ENCODE measurements around the gene COX6B1.

The COX6B1 gene

DNA sequence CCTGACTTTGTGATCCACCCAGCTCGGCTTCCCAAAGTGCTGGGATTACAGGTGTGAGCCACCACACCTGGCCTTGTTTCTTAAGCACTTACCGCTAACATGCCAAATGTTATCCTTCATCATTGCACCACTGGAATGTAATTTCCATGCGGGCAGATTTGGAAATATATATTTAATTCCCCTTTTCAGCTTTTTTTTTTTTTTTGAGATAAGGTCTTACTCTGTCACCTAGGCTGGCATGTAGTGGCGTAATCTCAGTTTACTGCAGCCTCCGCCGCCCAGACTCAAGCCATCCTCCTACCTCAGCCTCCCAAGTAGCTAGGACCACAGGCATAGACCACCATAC is 13.8 kb downstream of the COX6B1 start:
- H3K36me3 ChIP-seq (ENCODE audit: control insufficient read depth in 4 of 4, insufficient read depth in 4 of 4, low read length in 3 of 4) = peaks cover 10 to 70% (median 20%) of the 10 kb centered on the region in 4 experiments
- H3K4me1 ChIP-seq (ENCODE audit: control extremely low read depth in 1 of 4, control insufficient read depth in 4 of 4, insufficient read depth in 4 of 4, low read length in 3 of 4) = no peaks in the 10 kb centered on the region
- H3K27me3 ChIP-seq (replicated peaks in 2 of 5; ENCODE audit: control insufficient read depth in 4 of 5, insufficient read depth in 5 of 5, low read length in 4 of 5) = no peaks in the 10 kb centered on the region
- DNase-seq = no peak
- WGBS (ENCODE audit: insufficient coverage) = 100% methylated on average over 4 of the region's 6 CpGs
- no peak overlapping the region for H3K4me3 ChIP-seq (ENCODE audit: control insufficient read depth in 1 of 7, extremely low read depth in 1 of 7, insufficient read depth in 4 of 7, low read depth in 2 of 7, low read length in 6 of 7)
- no peaks in the 10 kb centered on the region for H3K9me3 ChIP-seq (ENCODE audit: control extremely low read depth in 1 of 5, control insufficient read depth in 4 of 5, insufficient read depth in 2 of 5, low read depth in 1 of 5, low read length in 4 of 5)
- no peak overlapping the region for H3K27ac ChIP-seq (ENCODE audit: insufficient read depth in 1 of 2, low read depth in 1 of 2, low read length in 2 of 2, poor library complexity in 1 of 2, severe bottlenecking in 2 of 2)
- POLR2A ChIA-PET = interaction anchor here (0.7 kb wide), 1 partner anchor 49 kb away, joined by 4 read pairs; no protein-coding TSS in a partner anchor
- CTCF ChIA-PET = interaction anchor here (0.8 to 1.1 kb wide), 3 partner anchors 18 to 68 kb away, joined by 3 read pairs; no protein-coding TSS in a partner anchor

DNA sequence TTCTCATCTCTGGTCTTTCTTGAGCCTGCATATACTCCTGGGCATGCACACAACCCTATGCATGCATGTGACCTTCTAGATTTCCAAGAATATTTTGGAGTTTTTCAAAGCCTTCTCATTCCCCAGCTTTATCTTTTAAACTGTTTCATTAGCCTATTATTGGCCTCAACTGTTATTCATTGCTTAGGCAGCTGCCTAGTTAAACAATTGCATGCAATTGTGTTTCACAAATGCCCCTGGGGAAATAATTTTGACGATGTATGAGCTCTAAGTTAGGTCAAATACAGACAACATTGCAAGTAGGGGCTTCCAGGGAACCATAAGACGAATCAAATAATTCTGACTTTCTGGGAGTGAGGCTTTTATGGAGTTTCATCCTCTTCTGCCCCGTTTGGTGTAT is 15.9 kb downstream of the COX6B1 start:
- no peaks in the 10 kb centered on the region for H3K4me1 ChIP-seq (ENCODE audit: control extremely low read depth in 1 of 4, control insufficient read depth in 4 of 4, insufficient read depth in 4 of 4, low read length in 3 of 4)
- no peak overlapping the region for H3K4me3 ChIP-seq (ENCODE audit: control insufficient read depth in 1 of 7, extremely low read depth in 1 of 7, insufficient read depth in 4 of 7, low read depth in 2 of 7, low read length in 6 of 7)
- H3K27ac ChIP-seq (ENCODE audit: insufficient read depth in 1 of 2, low read depth in 1 of 2, low read length in 2 of 2, poor library complexity in 1 of 2, severe bottlenecking in 2 of 2) = no peak overlapping the region
- H3K36me3 ChIP-seq (ENCODE audit: control insufficient read depth in 4 of 4, insufficient read depth in 4 of 4, low read length in 3 of 4) = peaks cover 0 to 52% (median 9%) of the 10 kb centered on the region in 4 experiments
- no peaks in the 10 kb centered on the region for H3K27me3 ChIP-seq (replicated peaks in 2 of 5; ENCODE audit: control insufficient read depth in 4 of 5, insufficient read depth in 5 of 5, low read length in 4 of 5)
- no peak for DNase-seq
- no peaks in the 10 kb centered on the region for H3K9me3 ChIP-seq (ENCODE audit: control extremely low read depth in 1 of 5, control insufficient read depth in 4 of 5, insufficient read depth in 2 of 5, low read depth in 1 of 5, low read length in 4 of 5)
- WGBS (ENCODE audit: insufficient coverage) = 83% methylated on average over 3 of the region's 3 CpGs
- ChIA-PET CTCF (interaction anchor here (1.1 kb wide), 1 partner anchor 9 kb away, joined by 3 read pairs; no protein-coding TSS in a partner anchor), POLR2A (no interaction called here)

DNA sequence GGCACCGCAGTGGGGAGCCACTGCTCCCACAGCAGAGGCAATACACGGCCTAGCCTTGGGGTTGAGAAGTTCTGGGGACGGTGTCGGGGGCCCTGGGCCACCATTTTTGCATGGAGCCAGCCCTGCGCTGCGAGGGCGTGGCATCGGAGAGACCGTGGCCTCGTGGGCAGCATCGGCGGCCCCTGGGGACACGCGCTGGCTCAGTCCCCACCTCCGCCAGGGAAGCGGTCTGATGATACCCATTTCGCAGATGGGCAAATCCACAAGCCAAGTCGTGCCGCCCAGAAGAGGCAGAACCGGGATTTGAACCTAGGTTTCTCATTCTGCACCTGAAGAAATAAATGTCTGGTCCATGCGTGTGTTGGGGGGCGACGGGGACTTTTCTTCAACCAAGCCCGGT is 17.0 kb downstream of the COX6B1 start:
- peaks cover 0 to 4% (median 0%) of the 10 kb centered on the region in 5 experiments for H3K27me3 ChIP-seq (replicated peaks in 2 of 5; ENCODE audit: control insufficient read depth in 4 of 5, insufficient read depth in 5 of 5, low read length in 4 of 5)
- no peaks in the 10 kb centered on the region for H3K4me1 ChIP-seq (ENCODE audit: control extremely low read depth in 1 of 4, control insufficient read depth in 4 of 4, insufficient read depth in 4 of 4, low read length in 3 of 4)
- no peak overlapping the region for H3K4me3 ChIP-seq (ENCODE audit: control insufficient read depth in 1 of 7, extremely low read depth in 1 of 7, insufficient read depth in 4 of 7, low read depth in 2 of 7, low read length in 6 of 7)
- no peaks in the 10 kb centered on the region for H3K9me3 ChIP-seq (ENCODE audit: control extremely low read depth in 1 of 5, control insufficient read depth in 4 of 5, insufficient read depth in 2 of 5, low read depth in 1 of 5, low read length in 4 of 5)
- no peak for DNase-seq
- WGBS (ENCODE audit: insufficient coverage) = 96% methylated on average over 24 of the region's 24 CpGs
- POLR2A ChIA-PET = no interaction called here
- H3K36me3 ChIP-seq (ENCODE audit: control insufficient read depth in 4 of 4, insufficient read depth in 4 of 4, low read length in 3 of 4) = peaks cover 0 to 42% (median 4%) of the 10 kb centered on the region in 4 experiments
- CTCF ChIA-PET = no interaction called here
- no peak overlapping the region for H3K27ac ChIP-seq (ENCODE audit: insufficient read depth in 1 of 2, low read depth in 1 of 2, low read length in 2 of 2, poor library complexity in 1 of 2, severe bottlenecking in 2 of 2)

DNA sequence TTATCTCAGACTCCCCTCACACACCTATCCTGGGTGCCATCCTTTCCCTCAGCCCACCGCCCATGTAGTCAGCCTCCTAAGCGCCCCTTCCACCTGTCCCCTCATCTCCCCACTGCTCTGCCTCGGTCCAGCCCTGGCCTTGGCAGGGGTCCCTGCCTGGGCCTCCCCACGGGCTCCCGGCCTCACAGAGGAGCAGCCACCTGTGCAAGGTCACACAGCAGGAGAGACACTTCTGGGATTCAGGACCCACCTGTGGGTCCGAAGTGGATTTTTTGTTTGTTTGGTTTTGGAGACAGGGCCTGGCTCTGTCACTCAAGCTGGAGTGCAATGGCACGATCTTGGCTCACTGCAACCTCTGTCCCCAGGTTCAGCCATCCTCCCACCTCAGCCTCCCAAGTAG is 17.5 kb downstream of the COX6B1 start:
- ChIA-PET CTCF (no interaction called here), POLR2A (no interaction called here)
- 96% methylated on average over 4 of the region's 7 CpGs for WGBS (ENCODE audit: insufficient coverage)

DNA sequence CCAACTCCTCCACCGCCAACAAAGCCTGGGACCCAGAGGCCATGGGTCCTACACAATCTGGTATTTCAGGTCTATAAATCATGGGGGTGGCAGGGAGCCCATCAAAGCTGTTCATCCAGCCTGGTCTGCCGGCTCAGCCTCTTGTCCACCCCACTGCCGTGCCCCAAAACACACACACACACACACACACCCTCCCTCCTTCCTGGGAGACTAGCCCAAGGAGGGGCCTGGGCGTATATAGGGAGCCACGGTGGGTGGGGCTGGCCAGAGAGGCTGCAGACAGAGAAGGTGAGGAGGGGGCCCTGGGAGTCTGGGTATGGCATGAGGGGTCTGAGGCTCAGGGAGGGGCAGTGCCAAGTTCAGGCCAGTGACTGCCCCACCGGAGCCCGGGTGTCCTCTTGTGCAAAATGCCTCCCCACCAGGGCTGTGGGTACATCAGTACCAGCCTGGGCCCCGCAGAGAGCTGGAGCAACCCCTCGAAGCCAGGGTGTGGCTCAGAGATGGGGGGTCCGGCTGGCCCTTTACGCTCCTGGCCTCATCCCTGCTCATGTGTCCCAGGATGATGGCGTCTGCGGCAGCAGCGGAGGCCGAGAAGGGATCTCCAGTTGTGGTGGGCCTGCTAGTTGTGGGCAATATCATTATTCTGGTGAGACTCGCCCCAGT is 18.3 kb downstream of the COX6B1 start, which contains the start of gene UPK1A:
UPK1A (plus strand) TSS at position 267 of the 663 bp plus-strand sequence; CDS start at position 563, 296 bp downstream.
- no peak for DNase-seq
- H3K4me3 ChIP-seq (ENCODE audit: control insufficient read depth in 1 of 7, extremely low read depth in 1 of 7, insufficient read depth in 4 of 7, low read depth in 2 of 7, low read length in 6 of 7) = no peak within 1 kb of the TSS
- CTCF ChIA-PET = no interaction called here
- no peaks in the 10 kb centered on the region for H3K9me3 ChIP-seq (ENCODE audit: control extremely low read depth in 1 of 5, control insufficient read depth in 4 of 5, insufficient read depth in 2 of 5, low read depth in 1 of 5, low read length in 4 of 5)
- no peaks in the 10 kb centered on the region for H3K4me1 ChIP-seq (ENCODE audit: control extremely low read depth in 1 of 4, control insufficient read depth in 4 of 4, insufficient read depth in 4 of 4, low read length in 3 of 4)
- H3K27me3 ChIP-seq (replicated peaks in 2 of 5; ENCODE audit: control insufficient read depth in 4 of 5, insufficient read depth in 5 of 5, low read length in 4 of 5) = peaks cover 0 to 7% (median 0%) of the 10 kb centered on the region in 5 experiments
- H3K27ac ChIP-seq (ENCODE audit: insufficient read depth in 1 of 2, low read depth in 1 of 2, low read length in 2 of 2, poor library complexity in 1 of 2, severe bottlenecking in 2 of 2) = no peak within 1 kb of the TSS
- POLR2A ChIA-PET = no interaction called here
- WGBS (ENCODE audit: insufficient coverage) = 93% methylated on average over 9 of the region's 16 CpGs
- H3K36me3 ChIP-seq (ENCODE audit: control insufficient read depth in 4 of 4, insufficient read depth in 4 of 4, low read length in 3 of 4) = peaks cover 0 to 33% (median 2%) of the 10 kb centered on the region in 4 experiments

More for the DNA sequence above, 17.5 kb downstream of the COX6B1 start:
- no peak overlapping the region for H3K4me3 ChIP-seq (ENCODE audit: control insufficient read depth in 1 of 7, extremely low read depth in 1 of 7, insufficient read depth in 4 of 7, low read depth in 2 of 7, low read length in 6 of 7)
- H3K4me1 ChIP-seq (ENCODE audit: control extremely low read depth in 1 of 4, control insufficient read depth in 4 of 4, insufficient read depth in 4 of 4, low read length in 3 of 4) = no peaks in the 10 kb centered on the region
- no peak for DNase-seq
- no peaks in the 10 kb centered on the region for H3K9me3 ChIP-seq (ENCODE audit: control extremely low read depth in 1 of 5, control insufficient read depth in 4 of 5, insufficient read depth in 2 of 5, low read depth in 1 of 5, low read length in 4 of 5)
- H3K27me3 ChIP-seq (replicated peaks in 2 of 5; ENCODE audit: control insufficient read depth in 4 of 5, insufficient read depth in 5 of 5, low read length in 4 of 5) = peaks cover 0 to 4% (median 0%) of the 10 kb centered on the region in 5 experiments
- peaks cover 0 to 40% (median 4%) of the 10 kb centered on the region in 4 experiments for H3K36me3 ChIP-seq (ENCODE audit: control insufficient read depth in 4 of 4, insufficient read depth in 4 of 4, low read length in 3 of 4)
- no peak overlapping the region for H3K27ac ChIP-seq (ENCODE audit: insufficient read depth in 1 of 2, low read depth in 1 of 2, low read length in 2 of 2, poor library complexity in 1 of 2, severe bottlenecking in 2 of 2)

DNA sequence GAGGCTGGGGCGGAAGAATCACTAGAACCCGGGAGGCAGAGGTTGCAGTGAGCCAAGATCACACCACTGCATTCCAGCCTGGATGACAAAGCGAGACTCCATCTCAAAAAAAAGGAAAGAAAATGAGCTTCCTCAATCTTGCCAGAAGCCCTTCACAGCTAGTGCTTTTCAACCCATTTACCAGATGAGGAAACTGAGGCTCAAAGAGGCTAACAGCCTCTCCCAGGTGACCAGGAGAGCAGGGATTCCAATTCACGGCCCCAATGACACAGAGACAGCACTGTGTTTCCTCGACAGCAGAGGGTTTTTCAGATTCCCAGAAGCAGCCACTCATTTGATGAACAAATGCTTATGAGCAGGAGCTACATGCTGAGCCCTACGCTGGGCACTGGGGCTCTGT is 21.4 kb downstream of the COX6B1 start:
- Histone ChIP-seq H3K36me3 (ENCODE audit: control insufficient read depth in 4 of 4, insufficient read depth in 4 of 4, low read length in 3 of 4) (peaks cover 0 to 8% (median 1%) of the 10 kb centered on the region in 4 experiments), H3K27me3 (replicated peaks in 2 of 5; ENCODE audit: control insufficient read depth in 4 of 5, insufficient read depth in 5 of 5, low read length in 4 of 5) (peaks cover 4 to 36% (median 10%) of the 10 kb centered on the region in 5 experiments), H3K4me3 (ENCODE audit: control insufficient read depth in 1 of 7, extremely low read depth in 1 of 7, insufficient read depth in 4 of 7, low read depth in 2 of 7, low read length in 6 of 7) (no peak overlapping the region), H3K27ac (ENCODE audit: insufficient read depth in 1 of 2, low read depth in 1 of 2, low read length in 2 of 2, poor library complexity in 1 of 2, severe bottlenecking in 2 of 2) (no peak overlapping the region), H3K9me3 (ENCODE audit: control extremely low read depth in 1 of 5, control insufficient read depth in 4 of 5, insufficient read depth in 2 of 5, low read depth in 1 of 5, low read length in 4 of 5) (no peaks in the 10 kb centered on the region), H3K4me1 (ENCODE audit: control extremely low read depth in 1 of 4, control insufficient read depth in 4 of 4, insufficient read depth in 4 of 4, low read length in 3 of 4) (peaks cover 0 to 4% (median 3%) of the 10 kb centered on the region in 4 experiments)
- ChIA-PET CTCF (interaction anchor here (1.4 kb wide), 1 partner anchor 23 kb away, joined by 4 read pairs; no protein-coding TSS in a partner anchor), POLR2A (interaction anchor here (0.9 kb wide), 1 partner anchor 21 kb away, joined by 3 read pairs; the partner anchor contains the start of gene COX6B1)
- WGBS (ENCODE audit: insufficient coverage) = 84% methylated on average over 6 of the region's 6 CpGs
- no peak for DNase-seq

DNA sequence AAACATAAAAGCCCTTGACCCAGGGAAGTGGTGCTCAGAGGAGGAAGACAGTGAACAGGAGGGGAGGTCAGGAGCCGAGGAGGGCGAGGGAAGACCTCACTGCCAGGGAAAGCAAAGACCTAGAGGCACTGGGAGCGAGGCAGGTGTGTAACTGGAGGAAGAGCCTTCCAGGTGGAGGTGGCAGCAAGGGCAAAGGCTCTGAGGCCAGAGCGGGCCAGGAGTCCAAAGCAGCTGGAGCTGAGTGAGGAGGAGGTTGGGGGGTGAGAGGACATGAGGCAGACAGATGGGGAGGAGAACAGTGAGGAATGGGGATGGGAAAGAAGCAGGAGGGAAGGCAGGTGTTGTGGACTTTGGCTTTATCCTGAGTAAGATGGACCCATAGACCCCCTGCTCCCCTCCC is 21.9 kb downstream of the COX6B1 start:
- Histone ChIP-seq H3K9me3 (ENCODE audit: control extremely low read depth in 1 of 5, control insufficient read depth in 4 of 5, insufficient read depth in 2 of 5, low read depth in 1 of 5, low read length in 4 of 5) (no peaks in the 10 kb centered on the region), H3K27ac (ENCODE audit: insufficient read depth in 1 of 2, low read depth in 1 of 2, low read length in 2 of 2, poor library complexity in 1 of 2, severe bottlenecking in 2 of 2) (no peak overlapping the region), H3K36me3 (ENCODE audit: control insufficient read depth in 4 of 4, insufficient read depth in 4 of 4, low read length in 3 of 4) (peaks cover 0 to 7% (median under 1%) of the 10 kb centered on the region in 4 experiments), H3K4me3 (ENCODE audit: control insufficient read depth in 1 of 7, extremely low read depth in 1 of 7, insufficient read depth in 4 of 7, low read depth in 2 of 7, low read length in 6 of 7) (no peak overlapping the region), H3K4me1 (ENCODE audit: control extremely low read depth in 1 of 4, control insufficient read depth in 4 of 4, insufficient read depth in 4 of 4, low read length in 3 of 4) (peaks cover 0 to 4% (median 3%) of the 10 kb centered on the region in 4 experiments), H3K27me3 (replicated peaks in 2 of 5; ENCODE audit: control insufficient read depth in 4 of 5, insufficient read depth in 5 of 5, low read length in 4 of 5) (peaks cover 5 to 39% (median 10%) of the 10 kb centered on the region in 5 experiments)
- DNase-seq = no peak
- ChIA-PET CTCF (interaction anchor here (1.4 kb wide), 1 partner anchor 23 kb away, joined by 4 read pairs; no protein-coding TSS in a partner anchor), POLR2A (no interaction called here)
- 75% methylated on average over 4 of the region's 4 CpGs for WGBS (ENCODE audit: insufficient coverage)
